Activated CD8-positive, alpha-beta T cell treated with anti-CD3 and anti-CD28 coated beads, Interleukin-2, amount 10 ng/mL, durations not matched to agents 7 days and 5 days (primary cell): ENCODE data around the gene STRBP. TPM values are rescaled to one million over a fixed set of nuclear protein-coding genes. Genes with fewer than 3 reads are reported as not detected.
"Not testable (repeated sequence)": the region's sequence is repeated elsewhere in the genome, so short reads cannot be mapped to it uniquely, and the experiment has no call there.

Experiments used
- ATAC-seq: fragments of 150-1000 bp; cut with Tn5 transposase; one replicate; pipeline ENCODE4 v1.10.0; 2021; ENCODE audit warnings: moderate library complexity
- CTCF ChIA-PET: fragments of 350-600 bp; sonication (Branson Sonifier 250); formaldehyde crosslinking; loops from one replicate; lab custom pipeline; 2021; ENCODE audit warnings: antibody characterized with exemption; lab: Charles Lee
- POLR2A ChIA-PET: fragments of 350-600 bp; sonication (Branson Sonifier 250); formaldehyde crosslinking; loops from one replicate; lab custom pipeline; 2021; ENCODE audit warnings: antibody characterized with exemption; lab: Charles Lee
- DNase-seq: peaks from one replicate; pipeline ENCODE4 v3.0.0-alpha.2; 2020
- H3K27ac Mint-ChIP-seq: one replicate; pipeline ENCODE4 v1.8.0; 2021; ENCODE audit warnings: mild to moderate bottlenecking, mixed read lengths
- H3K27me3 Mint-ChIP-seq: one replicate; pipeline ENCODE4 v1.8.0; 2021; ENCODE audit warnings: low read depth, mixed read lengths
- H3K36me3 Mint-ChIP-seq: one replicate; pipeline ENCODE4 v1.8.0; 2021; ENCODE audit warnings: low read depth, mixed read lengths
- H3K4me1 Mint-ChIP-seq: one replicate; pipeline ENCODE4 v1.8.0; 2021; ENCODE audit warnings: low read depth, mixed read lengths
- H3K4me3 Mint-ChIP-seq: one replicate; pipeline ENCODE4 v1.8.0; 2021; ENCODE audit warnings: mild to moderate bottlenecking, mixed read lengths
- H3K9me3 Mint-ChIP-seq: one replicate; pipeline ENCODE4 v1.8.0; 2022; ENCODE audit warnings: mixed read lengths; ENCODE audit not compliant: insufficient read depth
- total RNA-seq, 2 experiments: library from RNA; stranded (reverse); gene quantifications; one replicate each; pipeline ENCODE4 v1.2.3, GENCODE V29; 2021

STRBP gene
- total RNA-seq, 2 experiments from 2014 or later = 26.1 to 26.5 TPM

- H3K27me3 Mint-ChIP-seq = no peaks in the 10 kb centered on the region
- DNase-seq (no peak), ATAC-seq (no peak)
- no peaks in the 10 kb centered on the region for H3K36me3 Mint-ChIP-seq
- H3K9me3 Mint-ChIP-seq = no peaks in the 10 kb centered on the region
- no peak overlapping the region for H3K27ac Mint-ChIP-seq
- H3K4me1 Mint-ChIP-seq = no peaks in the 10 kb centered on the region
- H3K4me3 Mint-ChIP-seq = no peak overlapping the region
- ChIA-PET CTCF (no interaction called here), POLR2A (no interaction called here)
These were observed 49.6 kb downstream of the STRBP start for GRCh38 chr9:123218831-123219230.

GRCh38 chr9:123217128-123217654 lies 51.2 kb downstream of the STRBP start:
- Mint-ChIP-seq H3K27me3 (no peaks in the 10 kb centered on the region), H3K9me3 (no peaks in the 10 kb centered on the region), H3K36me3 (no peaks in the 10 kb centered on the region), H3K4me1 (no peaks in the 10 kb centered on the region), H3K4me3 (no peak overlapping the region), H3K27ac (no peak overlapping the region)
- no peak for ATAC-seq
- ChIA-PET CTCF (no interaction called here), POLR2A (no interaction called here)
- no peak for DNase-seq

- no peak for ATAC-seq
- no peaks in the 10 kb centered on the region for H3K9me3 Mint-ChIP-seq
- no peak overlapping the region for H3K27ac Mint-ChIP-seq
- DNase-seq = no peak
- ChIA-PET POLR2A (no interaction called here), CTCF (interaction anchor here (1.1 to 1.2 kb wide), 2 partner anchors 9 to 133 kb away, joined by 3 to 4 read pairs; no protein-coding TSS in a partner anchor)
- H3K4me1 Mint-ChIP-seq = no peaks in the 10 kb centered on the region
- no peaks in the 10 kb centered on the region for H3K27me3 Mint-ChIP-seq
- no peaks in the 10 kb centered on the region for H3K36me3 Mint-ChIP-seq
- H3K4me3 Mint-ChIP-seq = no peak overlapping the region
These were observed 52.1 kb downstream of the STRBP start for GRCh38 chr9:123216251-123216797.

GRCh38 chr9:123211081-123211480 lies 57.3 kb downstream of the STRBP start:
- CTCF ChIA-PET = no interaction called here
- no peak for ATAC-seq
- no peak overlapping the region for H3K27ac Mint-ChIP-seq

GRCh38 chr9:123208626-123209174 lies 59.7 kb downstream of the STRBP start:
- POLR2A ChIA-PET = no interaction called here
- Mint-ChIP-seq H3K4me3 (no peak overlapping the region), H3K4me1 (no peaks in the 10 kb centered on the region), H3K27me3 (no peaks in the 10 kb centered on the region), H3K9me3 (no peaks in the 10 kb centered on the region), H3K27ac (no peak overlapping the region), H3K36me3 (no peaks in the 10 kb centered on the region)
- DNase-seq (no peak), ATAC-seq (no peak)
- CTCF ChIA-PET = interaction anchor here (0.6 kb wide), 1 partner anchor 15 kb away, joined by 3 read pairs; no protein-coding TSS in a partner anchor

More at GRCh38 chr9:123211081-123211480, 57.3 kb downstream of the STRBP start:
- Mint-ChIP-seq H3K27me3 (no peaks in the 10 kb centered on the region), H3K36me3 (no peaks in the 10 kb centered on the region), H3K4me1 (no peaks in the 10 kb centered on the region), H3K9me3 (no peaks in the 10 kb centered on the region), H3K4me3 (no peak overlapping the region)
- POLR2A ChIA-PET = no interaction called here
- no peak for DNase-seq

GRCh38 chr9:123206065-123206464 lies 62.3 kb downstream of the STRBP start:
- Mint-ChIP-seq H3K27me3 (no peaks in the 10 kb centered on the region), H3K27ac (no peak overlapping the region)
- CTCF ChIA-PET = interaction anchor here (1.1 to 1.4 kb wide), 2 partner anchors 19 to 144 kb away, joined by 3 to 4 read pairs; no protein-coding TSS in a partner anchor

GRCh38 chr9:123201083-123201482 lies 67.3 kb downstream of the STRBP start:
- no peaks in the 10 kb centered on the region for H3K4me1 Mint-ChIP-seq
- no peak for DNase-seq
- H3K4me3 Mint-ChIP-seq = no peak overlapping the region
- no peaks in the 10 kb centered on the region for H3K27me3 Mint-ChIP-seq
- ChIA-PET POLR2A (no interaction called here), CTCF (no interaction called here)
- no peaks in the 10 kb centered on the region for H3K9me3 Mint-ChIP-seq
- H3K27ac Mint-ChIP-seq = no peak overlapping the region
- H3K36me3 Mint-ChIP-seq = peaks cover 2% of the 10 kb centered on the region
- no peak for ATAC-seq

More at GRCh38 chr9:123206065-123206464, 62.3 kb downstream of the STRBP start:
- no peaks in the 10 kb centered on the region for H3K9me3 Mint-ChIP-seq
- DNase-seq (no peak), ATAC-seq (no peak)
- POLR2A ChIA-PET = no interaction called here
- H3K36me3 Mint-ChIP-seq = peaks cover 2% of the 10 kb centered on the region
- no peaks in the 10 kb centered on the region for H3K4me1 Mint-ChIP-seq
- H3K4me3 Mint-ChIP-seq = no peak overlapping the region

GRCh38 chr9:123200469-123200868 lies 67.9 kb downstream of the STRBP start:
- CTCF ChIA-PET, ATAC-seq: not testable (repeated sequence)

GRCh38 chr9:123196124-123196523 lies 72.3 kb downstream of the STRBP start:
- CTCF ChIA-PET = no interaction called here
- H3K4me3 Mint-ChIP-seq = no peak overlapping the region
- POLR2A ChIA-PET = no interaction called here
- ATAC-seq (no peak), DNase-seq (no peak)
- no peaks in the 10 kb centered on the region for H3K9me3 Mint-ChIP-seq
- H3K27ac Mint-ChIP-seq = no peak overlapping the region
- no peaks in the 10 kb centered on the region for H3K4me1 Mint-ChIP-seq
- H3K36me3 Mint-ChIP-seq = no peaks in the 10 kb centered on the region
- H3K27me3 Mint-ChIP-seq = no peaks in the 10 kb centered on the region

More at GRCh38 chr9:123200469-123200868, 67.9 kb downstream of the STRBP start:
- H3K4me3 Mint-ChIP-seq, H3K9me3 Mint-ChIP-seq, H3K27ac Mint-ChIP-seq, DNase-seq, H3K36me3 Mint-ChIP-seq, POLR2A ChIA-PET, H3K4me1 Mint-ChIP-seq, H3K27me3 Mint-ChIP-seq: not testable (repeated sequence)

GRCh38 chr9:123194023-123194422 lies 74.4 kb downstream of the STRBP start:
- POLR2A ChIA-PET = interaction anchor here (0.5 kb wide), 1 partner anchor 463 kb away, joined by 5 read pairs; no protein-coding TSS in a partner anchor
- H3K27ac Mint-ChIP-seq = no peak overlapping the region
- CTCF ChIA-PET = no interaction called here
- H3K36me3 Mint-ChIP-seq = peaks cover under 1% of the 10 kb centered on the region
- no peaks in the 10 kb centered on the region for H3K9me3 Mint-ChIP-seq
- DNase-seq (no peak), ATAC-seq (no peak)
- no peak overlapping the region for H3K4me3 Mint-ChIP-seq
- H3K4me1 Mint-ChIP-seq = no peaks in the 10 kb centered on the region
- H3K27me3 Mint-ChIP-seq = no peaks in the 10 kb centered on the region

GRCh38 chr9:123191680-123192079 lies 76.7 kb downstream of the STRBP start:
- no peak overlapping the region for H3K27ac Mint-ChIP-seq
- no peaks in the 10 kb centered on the region for H3K4me1 Mint-ChIP-seq
- DNase-seq (no peak), ATAC-seq (no peak)
- POLR2A ChIA-PET = interaction anchor here (0.6 kb wide), 1 partner anchor 212 kb away, joined by 3 read pairs; no protein-coding TSS in a partner anchor
- peaks cover 3% of the 10 kb centered on the region for H3K36me3 Mint-ChIP-seq
- no peaks in the 10 kb centered on the region for H3K27me3 Mint-ChIP-seq
- no peak overlapping the region for H3K4me3 Mint-ChIP-seq
- no peaks in the 10 kb centered on the region for H3K9me3 Mint-ChIP-seq
- CTCF ChIA-PET = no interaction called here

- Mint-ChIP-seq H3K4me3 (no peak overlapping the region), H3K27ac (no peak overlapping the region), H3K36me3 (peaks cover 3% of the 10 kb centered on the region), H3K27me3 (no peaks in the 10 kb centered on the region), H3K9me3 (no peaks in the 10 kb centered on the region), H3K4me1 (no peaks in the 10 kb centered on the region)
- POLR2A ChIA-PET = no interaction called here
- no peak for DNase-seq
- CTCF ChIA-PET = no interaction called here
- no peak for ATAC-seq
These were observed 77.1 kb downstream of the STRBP start for GRCh38 chr9:123191260-123191659.
